NB4 (cell line): ENCODE results near the gene RMND5A.

Experiments
- DNase-seq: peaks from one replicate; pipeline ENCODE4 v3.0.0; 2010; ENCODE audit warnings: low read depth
- H3K4me3 ChIP-seq: one replicate; pipeline ENCODE4 v1.5.1; 2011; ENCODE audit warnings: mild to moderate bottlenecking, low read depth, low read length, moderate library complexity
- CTCF ChIP-seq: IDR thresholded peaks from one replicate; pipeline ENCODE4 v1.5.1; 2012; ENCODE audit warnings: low read depth, low read length
- MAX ChIP-seq: IDR thresholded peaks from 2 replicates; pipeline ENCODE4 v1.6.1; 2011; ENCODE audit warnings: low read depth, low read length
- MYC ChIP-seq: IDR thresholded peaks from 2 replicates; pipeline ENCODE4 v1.6.1; 2011; ENCODE audit warnings: low read depth, low read length
- POLR2A ChIP-seq: IDR thresholded peaks from 2 replicates; pipeline ENCODE4 v1.6.1; 2011; ENCODE audit warnings: mild to moderate bottlenecking; ENCODE audit not compliant: insufficient read length; ENCODE audit errors: extremely low read depth

Gene RMND5A

GRCh38 chr2:86821306-86821705 is 101.2 kb downstream of the RMND5A start:
- no peak overlapping the region for H3K4me3 ChIP-seq
- no peak for TF ChIP-seq CTCF
- no peak for TF ChIP-seq MYC
- TF ChIP-seq MAX = no peak
- TF ChIP-seq POLR2A = no peak
- DNase-seq = no peak

GRCh38 chr2:86821842-86822241 is 101.8 kb downstream of the RMND5A start:
- H3K4me3 ChIP-seq = no peak overlapping the region
- no peak for DNase-seq

GRCh38 chr2:86822668-86823345 is 102.7 kb downstream of the RMND5A start:
- no peak for DNase-seq
- no peak overlapping the region for H3K4me3 ChIP-seq
- no peak for TF ChIP-seq MYC
- TF ChIP-seq POLR2A = no peak
- no peak for TF ChIP-seq MAX
- no peak for TF ChIP-seq CTCF

More at GRCh38 chr2:86821842-86822241, 101.8 kb downstream of the RMND5A start:
- no peak for TF ChIP-seq POLR2A
- TF ChIP-seq CTCF = no peak
- no peak for TF ChIP-seq MAX
- TF ChIP-seq MYC = no peak

- no peak overlapping the region for H3K4me3 ChIP-seq
- DNase-seq = no peak
- TF ChIP-seq MAX (no peak), MYC (no peak), CTCF (no peak), POLR2A (no peak)
Observed at GRCh38 chr2:86825036-86825692, 105.1 kb downstream of the RMND5A start.

- DNase-seq = no peak
- no peak overlapping the region for H3K4me3 ChIP-seq
- TF ChIP-seq CTCF = no peak
- no peak for TF ChIP-seq MAX
- no peak for TF ChIP-seq MYC
- no peak for TF ChIP-seq POLR2A
Observed at GRCh38 chr2:86825693-86826381, 105.7 kb downstream of the RMND5A start.
